ENCODE data around the gene ZNF714.

DNA sequence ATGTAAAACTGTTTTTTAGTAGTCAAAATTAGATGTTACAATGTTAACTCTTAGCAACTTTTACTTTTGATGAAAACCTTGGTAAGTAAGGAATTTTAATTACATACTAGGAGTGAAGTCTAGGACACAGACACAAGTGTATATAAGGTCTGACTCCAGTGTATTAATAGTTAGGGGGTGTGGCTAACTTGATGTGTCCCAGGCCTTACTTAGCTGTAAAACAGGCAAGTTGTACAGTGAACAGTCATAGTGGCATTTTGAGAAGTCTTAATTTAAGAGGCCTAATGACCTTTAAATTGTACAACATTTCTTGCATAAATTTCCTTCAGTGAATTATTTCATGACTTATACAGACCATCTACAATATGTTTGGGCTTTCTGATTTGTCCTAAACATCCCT, 66.7 kb downstream of the ZNF714 start:
- TF ChIP-seq BMI1 (IDR thresholded peaks at IDR 0.05; ENCODE audit: borderline replicate concordance): no peak
- TF ChIP-seq CTCF (IDR thresholded peaks at IDR 0.05 in 2 of 3, conservative IDR thresholded peaks at IDR 0.05 in 1 of 3; ENCODE audit: control insufficient read depth in 2 of 3, extremely low read depth in 1 of 3, insufficient read depth in 1 of 3, low read depth in 3 of 3, low read length in 3 of 3): no peak
- TF ChIP-seq RB1 (IDR thresholded peaks at IDR 0.05; ENCODE audit: borderline replicate concordance): no peak
- TF ChIP-seq, protein P1, sequence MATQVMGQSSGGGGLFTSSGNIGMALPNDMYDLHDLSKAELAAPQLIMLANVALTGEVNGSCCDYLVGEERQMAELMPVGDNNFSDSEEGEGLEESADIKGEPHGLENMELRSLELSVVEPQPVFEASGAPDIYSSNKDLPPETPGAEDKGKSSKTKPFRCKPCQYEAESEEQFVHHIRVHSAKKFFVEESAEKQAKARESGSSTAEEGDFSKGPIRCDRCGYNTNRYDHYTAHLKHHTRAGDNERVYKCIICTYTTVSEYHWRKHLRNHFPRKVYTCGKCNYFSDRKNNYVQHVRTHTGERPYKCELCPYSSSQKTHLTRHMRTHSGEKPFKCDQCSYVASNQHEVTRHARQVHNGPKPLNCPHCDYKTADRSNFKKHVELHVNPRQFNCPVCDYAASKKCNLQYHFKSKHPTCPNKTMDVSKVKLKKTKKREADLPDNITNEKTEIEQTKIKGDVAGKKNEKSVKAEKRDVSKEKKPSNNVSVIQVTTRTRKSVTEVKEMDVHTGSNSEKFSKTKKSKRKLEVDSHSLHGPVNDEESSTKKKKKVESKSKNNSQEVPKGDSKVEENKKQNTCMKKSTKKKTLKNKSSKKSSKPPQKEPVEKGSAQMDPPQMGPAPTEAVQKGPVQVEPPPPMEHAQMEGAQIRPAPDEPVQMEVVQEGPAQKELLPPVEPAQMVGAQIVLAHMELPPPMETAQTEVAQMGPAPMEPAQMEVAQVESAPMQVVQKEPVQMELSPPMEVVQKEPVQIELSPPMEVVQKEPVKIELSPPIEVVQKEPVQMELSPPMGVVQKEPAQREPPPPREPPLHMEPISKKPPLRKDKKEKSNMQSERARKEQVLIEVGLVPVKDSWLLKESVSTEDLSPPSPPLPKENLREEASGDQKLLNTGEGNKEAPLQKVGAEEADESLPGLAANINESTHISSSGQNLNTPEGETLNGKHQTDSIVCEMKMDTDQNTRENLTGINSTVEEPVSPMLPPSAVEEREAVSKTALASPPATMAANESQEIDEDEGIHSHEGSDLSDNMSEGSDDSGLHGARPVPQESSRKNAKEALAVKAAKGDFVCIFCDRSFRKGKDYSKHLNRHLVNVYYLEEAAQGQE (IDR thresholded peaks at IDR 0.05; ENCODE audit: low read depth, low read length): no peak
- TF ChIP-seq SUZ12 (IDR thresholded peaks at IDR 0.05; ENCODE audit: unreplicated experiment): no peak
- TF ChIP-seq EP300 (IDR thresholded peaks at IDR 0.05; ENCODE audit: borderline replicate concordance in 1 of 2, control insufficient read depth in 1 of 2, low read depth in 2 of 2, low read length in 2 of 2): no peak
- TF ChIP-seq, protein P2, sequence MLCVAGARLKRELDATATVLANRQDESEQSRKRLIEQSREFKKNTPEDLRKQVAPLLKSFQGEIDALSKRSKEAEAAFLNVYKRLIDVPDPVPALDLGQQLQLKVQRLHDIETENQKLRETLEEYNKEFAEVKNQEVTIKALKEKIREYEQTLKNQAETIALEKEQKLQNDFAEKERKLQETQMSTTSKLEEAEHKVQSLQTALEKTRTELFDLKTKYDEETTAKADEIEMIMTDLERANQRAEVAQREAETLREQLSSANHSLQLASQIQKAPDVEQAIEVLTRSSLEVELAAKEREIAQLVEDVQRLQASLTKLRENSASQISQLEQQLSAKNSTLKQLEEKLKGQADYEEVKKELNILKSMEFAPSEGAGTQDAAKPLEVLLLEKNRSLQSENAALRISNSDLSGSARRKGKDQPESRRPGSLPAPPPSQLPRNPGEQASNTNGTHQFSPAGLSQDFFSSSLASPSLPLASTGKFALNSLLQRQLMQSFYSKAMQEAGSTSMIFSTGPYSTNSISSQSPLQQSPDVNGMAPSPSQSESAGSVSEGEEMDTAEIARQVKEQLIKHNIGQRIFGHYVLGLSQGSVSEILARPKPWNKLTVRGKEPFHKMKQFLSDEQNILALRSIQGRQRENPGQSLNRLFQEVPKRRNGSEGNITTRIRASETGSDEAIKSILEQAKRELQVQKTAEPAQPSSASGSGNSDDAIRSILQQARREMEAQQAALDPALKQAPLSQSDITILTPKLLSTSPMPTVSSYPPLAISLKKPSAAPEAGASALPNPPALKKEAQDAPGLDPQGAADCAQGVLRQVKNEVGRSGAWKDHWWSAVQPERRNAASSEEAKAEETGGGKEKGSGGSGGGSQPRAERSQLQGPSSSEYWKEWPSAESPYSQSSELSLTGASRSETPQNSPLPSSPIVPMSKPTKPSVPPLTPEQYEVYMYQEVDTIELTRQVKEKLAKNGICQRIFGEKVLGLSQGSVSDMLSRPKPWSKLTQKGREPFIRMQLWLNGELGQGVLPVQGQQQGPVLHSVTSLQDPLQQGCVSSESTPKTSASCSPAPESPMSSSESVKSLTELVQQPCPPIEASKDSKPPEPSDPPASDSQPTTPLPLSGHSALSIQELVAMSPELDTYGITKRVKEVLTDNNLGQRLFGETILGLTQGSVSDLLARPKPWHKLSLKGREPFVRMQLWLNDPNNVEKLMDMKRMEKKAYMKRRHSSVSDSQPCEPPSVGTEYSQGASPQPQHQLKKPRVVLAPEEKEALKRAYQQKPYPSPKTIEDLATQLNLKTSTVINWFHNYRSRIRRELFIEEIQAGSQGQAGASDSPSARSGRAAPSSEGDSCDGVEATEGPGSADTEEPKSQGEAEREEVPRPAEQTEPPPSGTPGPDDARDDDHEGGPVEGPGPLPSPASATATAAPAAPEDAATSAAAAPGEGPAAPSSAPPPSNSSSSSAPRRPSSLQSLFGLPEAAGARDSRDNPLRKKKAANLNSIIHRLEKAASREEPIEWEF (IDR thresholded peaks at IDR 0.05; ENCODE audit: insufficient replicate concordance, low read depth, low read length): no peak
- no peak for TF ChIP-seq ATF2 (IDR thresholded peaks at IDR 0.05; ENCODE audit: low read length)
